ENCODE results near the gene CHEK2.
"Not testable (repeated sequence)": the region's sequence is repeated elsewhere in the genome, so short reads cannot be mapped to it uniquely, and the experiment has no call there.

CHEK2 gene

GRCh38 chr22:28741785-28742561, at the start of gene CHEK2, which contains the start of gene HSCB:
TSS of gene CHEK2 (minus strand) at chr22:28741820. CDS start at chr22:28734721, 7,099 bp downstream.
TSS of gene HSCB (plus strand) at chr22:28742039. CDS start at chr22:28742096, 57 bp downstream.
- peak; percentile 94 for DNase-seq

DNA sequence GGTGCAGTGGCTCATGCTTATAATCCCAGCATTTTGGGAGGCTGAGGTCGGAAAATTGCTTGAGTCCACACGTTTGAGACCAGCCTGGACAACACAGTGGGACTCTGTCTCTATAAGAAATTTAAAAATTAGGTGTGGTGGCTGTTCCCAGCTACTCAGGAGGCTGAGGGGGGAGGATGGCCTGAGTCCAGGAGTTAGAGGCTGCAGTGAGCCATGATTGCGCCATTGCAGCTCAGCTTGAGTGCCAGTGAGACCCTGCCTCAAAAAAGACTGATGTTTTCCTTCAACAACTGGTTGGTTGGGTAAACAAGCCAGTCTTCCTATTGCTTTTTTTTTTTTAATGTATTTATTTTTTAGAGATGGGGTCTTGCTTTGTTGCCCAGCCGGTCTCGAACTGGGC, 49.5 kb upstream of the CHEK2 start:
- DNase-seq = no peak

- DNase-seq = no peak
Observed at GRCh38 chr22:28788601-28789000, 47.0 kb upstream of the CHEK2 start.

- no peak for DNase-seq
Observed at GRCh38 chr22:28783786-28784671, 42.4 kb upstream of the CHEK2 start.

- no peak for DNase-seq
Observed at GRCh38 chr22:28780296-28780695, 38.7 kb upstream of the CHEK2 start.

- no peak for DNase-seq
Observed at GRCh38 chr22:28779833-28780232, 38.2 kb upstream of the CHEK2 start.

DNA sequence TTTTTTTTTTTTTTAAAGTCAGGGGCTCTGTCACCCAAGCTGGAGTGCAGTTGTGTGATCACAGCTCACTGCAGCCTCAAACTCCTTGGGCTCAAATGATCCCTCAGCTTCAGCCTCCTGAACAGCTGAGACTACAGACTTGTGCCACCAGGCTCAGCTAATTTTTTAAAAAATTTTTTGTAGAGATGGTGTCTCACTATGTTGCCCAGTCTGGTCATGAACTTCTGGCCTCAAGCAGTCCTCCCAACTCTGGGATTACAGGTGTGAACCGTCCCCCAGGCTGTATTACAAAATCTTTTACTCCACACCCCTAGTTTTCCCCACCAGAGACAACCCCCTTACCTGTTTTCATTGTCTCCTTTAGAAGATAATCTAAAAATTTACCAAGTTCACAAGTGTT, 32.8 kb upstream of the CHEK2 start:
- DNase-seq = no peak

- DNase-seq = no peak
Observed at GRCh38 chr22:28773461-28773867, 31.8 kb upstream of the CHEK2 start.

- DNase-seq = peak; percentile 91
Observed at GRCh38 chr22:28772633-28773460, 31.2 kb upstream of the CHEK2 start, which contains the start of gene CCDC117. TSS of gene CCDC117 (plus strand) at chr22:28772695. CDS start at chr22:28772850, 155 bp downstream.

DNA sequence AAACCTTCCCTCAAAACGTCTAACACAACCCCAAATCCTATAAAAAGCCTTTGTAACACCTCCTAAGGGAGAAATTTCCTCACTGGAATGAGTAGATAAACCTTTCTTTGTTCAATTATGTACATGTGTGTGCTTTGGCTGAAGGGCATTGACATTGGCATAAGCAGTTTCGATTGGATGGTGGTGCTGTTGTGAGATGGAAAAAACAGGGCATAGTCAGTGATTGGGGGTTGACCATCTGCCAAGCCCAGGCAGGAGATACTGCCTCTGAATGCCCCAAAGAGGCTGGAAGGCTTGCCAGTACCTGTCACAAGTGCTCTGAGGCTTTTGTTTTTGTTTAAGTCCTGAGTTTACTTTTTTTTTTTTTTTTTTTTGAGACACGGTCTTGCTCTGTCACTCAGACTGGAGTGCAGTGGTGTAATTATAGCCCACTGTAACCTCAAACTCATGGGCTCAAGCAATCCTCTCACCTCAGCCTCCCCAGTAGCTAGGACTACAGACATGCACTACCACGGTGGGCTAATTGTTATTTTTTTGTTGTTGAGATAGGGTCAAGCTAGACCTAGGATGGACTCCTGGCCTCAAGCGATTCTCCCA, 29.7 kb upstream of the CHEK2 start:
- no peak for DNase-seq

GRCh38 chr22:28769394-28770085, 27.9 kb upstream of the CHEK2 start:
- no peak for DNase-seq

DNA sequence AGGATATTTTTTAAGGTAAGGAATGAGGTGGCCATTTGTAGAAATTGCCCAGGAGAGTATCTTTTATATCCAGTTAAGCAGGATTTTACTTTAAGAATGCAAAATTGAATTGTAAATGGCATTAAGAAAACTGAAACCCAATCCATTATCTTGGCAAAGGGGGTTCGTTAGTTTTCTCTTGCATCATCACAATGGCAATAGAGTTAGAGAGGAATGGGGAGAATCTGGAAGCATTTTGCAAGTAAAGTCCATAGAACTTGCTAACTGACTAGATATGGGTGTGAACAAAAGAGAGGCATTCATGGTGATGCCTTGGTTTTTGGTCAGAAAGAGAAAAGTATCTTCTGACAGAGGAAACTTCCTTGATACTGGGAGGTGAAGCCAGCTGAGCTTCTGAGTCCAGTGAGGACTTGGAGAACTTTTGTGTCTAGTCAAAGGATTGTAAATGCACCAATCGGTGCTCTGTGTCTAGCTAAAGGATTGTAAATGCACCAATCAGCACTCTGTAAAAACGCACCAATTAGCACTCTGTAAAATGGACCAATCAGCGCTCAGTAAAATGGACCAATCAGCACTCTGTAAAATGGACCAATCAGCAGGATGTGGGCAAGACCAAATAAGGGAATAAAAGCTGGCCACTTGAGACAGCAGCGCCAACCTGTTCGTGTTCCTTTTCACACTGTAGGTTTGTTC, 27.2 kb upstream of the CHEK2 start:
- DNase-seq = no peak

DNA sequence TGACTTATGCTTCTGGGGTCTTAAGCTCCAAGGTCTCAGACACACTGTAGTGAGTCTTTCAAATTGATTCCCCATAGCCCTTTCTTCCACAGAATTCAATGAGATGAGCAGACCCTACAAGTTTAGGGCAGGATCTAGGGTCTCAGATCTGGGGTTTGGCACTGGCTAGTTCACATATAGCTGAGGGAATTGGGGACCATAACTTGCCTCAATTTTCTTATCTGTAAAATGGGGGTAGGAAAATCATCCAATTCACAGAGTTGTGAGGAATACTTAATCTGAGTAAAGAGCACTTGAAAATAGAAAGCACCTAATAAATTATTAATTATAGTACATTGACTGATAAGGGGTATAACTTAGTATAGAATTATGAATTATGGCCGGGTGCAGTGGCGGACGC, 25.0 kb upstream of the CHEK2 start:
- no peak for DNase-seq

GRCh38 chr22:28762000-28762399, 20.4 kb upstream of the CHEK2 start:
- DNase-seq = not testable (repeated sequence)

- DNase-seq = no peak
Observed at GRCh38 chr22:28761449-28761755, 19.8 kb upstream of the CHEK2 start.

GRCh38 chr22:28759861-28760560, 18.4 kb upstream of the CHEK2 start:
- no peak for DNase-seq

GRCh38 chr22:28754512-28754911, 12.9 kb upstream of the CHEK2 start:
- DNase-seq = not testable (repeated sequence)

- no peak for DNase-seq
Observed at GRCh38 chr22:28750471-28750881, 8.9 kb upstream of the CHEK2 start.

- DNase-seq = no peak
Observed at GRCh38 chr22:28743852-28744251, 2.2 kb upstream of the CHEK2 start.

DNA sequence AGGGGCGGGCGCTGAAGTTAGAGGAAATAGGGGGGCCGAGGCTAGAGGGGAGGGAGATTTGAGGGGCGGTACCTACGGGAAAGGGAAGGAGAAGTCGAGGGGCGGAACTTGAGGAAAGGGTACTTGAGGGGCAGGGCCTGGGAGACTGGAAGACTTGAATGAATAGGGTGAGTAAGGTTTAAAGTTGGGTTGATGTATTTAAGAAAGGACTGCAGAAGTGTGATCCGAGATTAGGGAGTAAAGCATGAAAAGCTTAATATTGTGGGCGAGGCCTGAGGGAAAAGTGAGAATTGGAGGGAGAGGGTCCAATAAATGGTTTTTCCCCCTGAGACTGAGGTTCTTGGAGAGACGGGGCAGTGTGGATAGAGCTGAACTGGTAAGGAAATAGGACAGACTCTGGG, 942 bp upstream of the CHEK2 start:
- no peak for DNase-seq

Data from stimulated activated CD4-positive, alpha-beta T cell treated with anti-CD3 and anti-CD28 coated beads, Interleukin-12 subunit alpha, Interleukin-12 subunit beta, amount 100 ng/mL, for 4 hours (primary cell).